Measurements from ENCODE around the gene AMOTL1.
"Not testable (repeated sequence)": the region's sequence is repeated elsewhere in the genome, so short reads cannot be mapped to it uniquely, and the experiment has no call there.

Gene AMOTL1

DNA sequence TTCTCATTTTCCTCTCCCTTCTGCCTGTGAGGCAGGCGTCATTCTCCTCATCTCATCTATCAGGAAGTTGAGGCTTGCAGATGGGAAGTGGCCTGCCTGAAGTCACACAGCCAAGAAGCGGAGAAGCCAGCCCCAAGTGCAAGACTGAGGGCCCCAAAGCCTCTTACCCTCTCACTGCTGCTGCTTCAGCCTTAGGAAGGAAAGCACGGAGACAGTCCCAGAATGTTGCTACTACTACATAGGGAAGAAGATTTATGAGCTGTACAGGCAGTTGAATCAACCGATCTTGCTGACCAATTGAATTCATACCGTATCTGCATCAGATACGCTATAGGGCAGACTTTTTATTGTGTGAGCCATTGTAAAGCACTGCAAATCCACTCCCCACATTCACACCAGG is 116.2 kb downstream of the AMOTL1 start:
- DNase-seq: no peak

DNA sequence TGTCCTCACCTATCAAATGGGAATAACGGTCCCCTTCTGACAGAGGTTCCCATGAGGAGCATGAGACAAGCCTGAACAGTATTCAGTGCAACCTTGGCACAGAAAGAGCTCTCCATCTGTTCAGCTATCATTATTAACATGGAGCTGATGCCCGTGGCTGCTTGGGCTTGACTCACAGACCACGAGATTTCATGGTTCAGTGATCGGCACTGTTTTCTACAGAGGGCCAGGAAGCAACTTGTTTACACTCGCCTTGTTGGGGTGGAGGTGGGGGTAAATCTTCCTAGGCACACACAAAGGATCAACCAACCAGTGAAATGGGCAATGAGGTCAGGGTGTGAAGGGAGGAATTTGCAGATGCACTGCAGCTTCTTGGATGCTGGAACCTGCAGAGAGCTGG is 117.0 kb downstream of the AMOTL1 start:
- no peak for DNase-seq

DNA sequence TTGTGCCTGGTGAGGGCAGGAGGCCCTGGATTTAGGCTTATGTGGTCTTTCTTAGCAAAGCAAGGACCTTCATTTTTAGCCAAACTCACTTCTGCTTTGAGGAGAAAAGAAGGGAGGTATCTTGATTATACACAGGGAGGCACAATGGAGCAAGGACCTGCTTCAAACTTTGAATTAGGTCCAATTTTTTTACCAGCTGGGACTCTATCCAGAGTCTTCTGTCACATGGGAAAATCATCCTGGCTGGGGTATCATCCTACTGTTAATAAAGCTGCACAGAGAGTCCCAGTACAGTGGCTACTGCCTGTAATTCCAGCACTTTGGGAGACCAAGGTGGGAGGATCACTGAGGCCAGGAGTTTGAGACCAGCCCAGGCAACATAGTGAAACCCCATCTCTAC is 117.4 kb downstream of the AMOTL1 start:
- no peak for DNase-seq

GRCh38 chr11:94888204-94888603 is 120.0 kb downstream of the AMOTL1 start:
- no peak for DNase-seq

DNA sequence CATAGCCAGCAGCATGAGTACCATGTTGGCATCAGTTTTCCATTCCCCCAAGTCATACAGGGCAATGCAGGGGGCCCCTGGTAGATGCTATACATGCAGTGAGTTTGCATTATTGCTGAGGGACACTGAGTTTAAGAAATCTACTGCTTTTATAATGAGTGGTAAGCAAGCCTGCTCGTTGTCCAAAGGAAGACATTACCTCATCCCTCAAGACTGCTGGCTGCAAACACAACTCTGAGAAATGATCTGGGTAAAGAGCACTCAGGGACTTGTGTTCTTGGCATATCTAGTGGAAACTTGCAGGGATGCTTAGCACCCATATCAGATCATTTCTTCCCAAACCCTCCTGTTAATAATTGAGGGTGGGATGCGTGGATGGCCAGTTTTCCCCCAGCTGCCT is 127.3 kb downstream of the AMOTL1 start:
- no peak for DNase-seq

DNA sequence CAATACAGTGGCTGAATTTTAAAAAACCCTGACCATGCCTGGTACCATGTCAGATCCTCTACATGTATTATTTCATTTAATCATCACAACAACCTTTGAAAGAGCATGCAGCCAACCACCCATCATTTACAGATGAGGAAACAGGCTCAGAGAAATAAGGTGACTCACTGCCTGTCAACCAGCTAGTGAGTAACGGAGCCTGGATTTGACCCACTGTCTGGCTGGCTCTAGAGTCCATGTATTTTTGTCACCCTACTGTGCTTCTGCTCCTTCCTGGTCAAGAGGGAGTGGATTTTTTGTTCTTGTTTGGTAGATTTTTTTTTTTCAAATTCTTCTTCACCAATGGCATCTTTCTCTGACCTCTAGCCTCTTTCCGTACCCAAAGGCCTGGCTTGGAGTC is 127.8 kb downstream of the AMOTL1 start:
- DNase-seq: no peak

- DNase-seq: no peak
Observed at GRCh38 chr11:94897330-94897768, 129.2 kb downstream of the AMOTL1 start.

- no peak for DNase-seq
Observed at GRCh38 chr11:94907226-94907625, 139.1 kb downstream of the AMOTL1 start.

DNA sequence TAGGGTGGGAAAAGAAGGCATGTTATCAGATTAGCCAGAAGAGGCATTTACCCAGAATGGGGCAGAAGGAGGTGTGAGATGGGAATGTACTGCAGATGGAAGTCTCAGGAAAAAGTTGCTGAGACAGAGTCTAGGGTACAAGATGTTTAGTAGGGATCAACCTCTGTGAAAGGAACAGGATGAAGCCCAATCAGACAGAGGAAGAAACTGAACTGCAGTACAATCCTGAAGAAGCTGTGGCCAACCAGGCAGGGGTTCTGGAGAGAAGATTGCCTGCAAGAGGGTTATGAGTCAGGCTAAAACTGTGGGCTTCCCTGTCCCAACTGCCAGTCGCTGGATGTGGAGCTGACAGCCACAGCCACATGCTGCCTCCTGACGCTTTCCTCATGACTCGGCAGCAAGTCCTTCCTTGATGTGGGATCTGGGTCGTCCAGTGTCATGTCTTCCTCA is 141.2 kb downstream of the AMOTL1 start:
- no peak for DNase-seq

DNA sequence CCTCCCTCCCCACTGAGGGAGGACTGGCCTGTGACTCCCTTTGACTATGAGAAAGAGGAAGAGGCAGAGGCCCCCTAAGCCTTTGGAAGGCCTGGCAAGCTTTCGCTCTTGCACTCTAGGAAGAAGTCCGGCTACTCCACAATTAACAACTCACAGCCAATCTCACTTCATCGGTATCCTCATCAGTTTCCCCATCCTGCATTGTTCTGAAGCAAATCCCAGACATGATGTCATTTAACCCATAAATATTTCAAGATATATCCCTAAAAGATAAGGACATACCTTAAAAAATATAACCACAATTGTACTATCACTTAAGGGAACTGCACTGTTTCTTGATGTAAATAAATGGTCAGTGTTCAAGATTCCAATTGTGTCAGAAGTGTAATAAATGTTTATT is 142.1 kb downstream of the AMOTL1 start:
- no peak for DNase-seq

DNA sequence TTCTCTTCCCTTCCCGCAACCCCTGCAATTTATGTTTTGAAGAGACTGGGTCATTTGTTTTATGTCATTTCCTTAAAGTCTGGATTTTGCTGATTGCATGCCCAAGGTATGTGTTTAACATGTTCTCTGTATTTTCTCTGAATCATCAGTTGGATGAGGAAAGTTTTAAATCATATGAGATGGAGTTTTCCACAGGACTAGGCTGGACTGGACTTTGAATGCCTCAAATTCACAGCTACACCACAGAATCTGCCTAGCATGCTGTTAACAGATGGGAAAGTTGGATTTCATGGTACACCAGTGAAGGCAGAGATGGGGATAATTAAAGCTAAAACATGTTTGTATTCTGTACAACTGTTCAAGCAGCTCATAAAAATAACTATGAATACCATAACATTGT is 142.6 kb downstream of the AMOTL1 start:
- no peak for DNase-seq

DNA sequence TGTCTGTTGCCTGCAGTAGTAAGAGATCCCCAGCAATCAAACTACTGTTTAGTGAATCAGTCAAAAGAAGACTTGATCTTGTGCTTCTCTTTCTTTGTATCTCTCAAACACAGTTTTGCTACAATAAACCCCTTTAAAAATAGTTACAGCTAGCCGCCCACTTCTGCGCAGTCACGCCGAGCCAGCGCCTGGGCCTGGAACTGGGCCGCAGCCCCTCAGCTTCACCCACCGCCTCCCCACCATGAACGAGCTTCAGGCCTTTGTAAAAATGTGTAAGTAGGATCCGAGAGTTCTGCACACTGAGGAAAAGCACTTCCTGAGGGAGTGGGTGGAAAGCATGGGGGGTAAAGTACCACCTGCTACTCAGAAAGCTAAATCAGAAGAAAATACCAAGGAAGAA is 144.7 kb downstream of the AMOTL1 start:
- no peak for DNase-seq

- DNase-seq: not testable (repeated sequence)
Observed at GRCh38 chr11:94913718-94914394, 145.7 kb downstream of the AMOTL1 start.

DNA sequence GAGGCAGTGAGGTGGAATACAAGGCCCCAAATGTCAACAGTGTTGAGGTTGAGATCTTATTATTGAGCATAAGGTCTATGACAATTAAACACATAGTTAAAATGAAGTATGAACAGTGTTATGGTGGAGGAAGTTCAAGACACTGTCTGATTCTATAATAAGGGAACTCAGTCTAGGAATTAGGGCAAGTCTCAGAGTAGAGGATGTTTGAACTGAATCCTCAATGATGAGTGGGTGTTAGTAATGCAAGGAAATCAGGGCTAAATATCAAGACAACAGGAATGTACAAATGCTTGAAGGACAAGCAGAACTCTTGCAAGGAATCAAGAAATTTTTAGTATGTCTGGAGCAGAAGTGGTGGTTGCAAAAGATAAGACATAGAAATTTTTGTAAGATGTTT is 152.2 kb downstream of the AMOTL1 start:
- no peak for DNase-seq

GRCh38 chr11:94922321-94923003 is 154.3 kb downstream of the AMOTL1 start:
- DNase-seq: no peak

- DNase-seq: no peak
Observed at GRCh38 chr11:94923004-94923334, 154.8 kb downstream of the AMOTL1 start.

DNA sequence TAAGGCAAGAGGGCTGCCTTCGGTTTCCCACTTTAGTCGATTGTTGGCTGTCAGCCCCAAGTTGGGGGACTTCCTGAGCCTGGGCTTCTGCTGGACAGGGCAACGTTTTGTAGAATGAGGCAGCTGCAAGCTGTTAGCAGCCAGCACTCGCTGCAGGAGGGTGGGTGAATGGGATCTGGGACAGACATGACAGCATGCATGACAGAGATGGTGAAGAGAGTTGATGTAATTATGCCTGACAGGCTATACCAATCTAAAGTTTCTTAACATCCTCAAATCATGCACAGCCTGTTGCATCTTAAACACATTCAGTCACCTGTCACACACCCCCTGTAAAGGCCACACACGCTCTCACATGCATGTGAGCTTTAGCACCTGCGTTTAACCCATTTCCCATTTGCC is 156.0 kb downstream of the AMOTL1 start:
- no peak for DNase-seq

GRCh38 chr11:94924612-94925011 is 156.5 kb downstream of the AMOTL1 start:
- DNase-seq: no peak

DNA sequence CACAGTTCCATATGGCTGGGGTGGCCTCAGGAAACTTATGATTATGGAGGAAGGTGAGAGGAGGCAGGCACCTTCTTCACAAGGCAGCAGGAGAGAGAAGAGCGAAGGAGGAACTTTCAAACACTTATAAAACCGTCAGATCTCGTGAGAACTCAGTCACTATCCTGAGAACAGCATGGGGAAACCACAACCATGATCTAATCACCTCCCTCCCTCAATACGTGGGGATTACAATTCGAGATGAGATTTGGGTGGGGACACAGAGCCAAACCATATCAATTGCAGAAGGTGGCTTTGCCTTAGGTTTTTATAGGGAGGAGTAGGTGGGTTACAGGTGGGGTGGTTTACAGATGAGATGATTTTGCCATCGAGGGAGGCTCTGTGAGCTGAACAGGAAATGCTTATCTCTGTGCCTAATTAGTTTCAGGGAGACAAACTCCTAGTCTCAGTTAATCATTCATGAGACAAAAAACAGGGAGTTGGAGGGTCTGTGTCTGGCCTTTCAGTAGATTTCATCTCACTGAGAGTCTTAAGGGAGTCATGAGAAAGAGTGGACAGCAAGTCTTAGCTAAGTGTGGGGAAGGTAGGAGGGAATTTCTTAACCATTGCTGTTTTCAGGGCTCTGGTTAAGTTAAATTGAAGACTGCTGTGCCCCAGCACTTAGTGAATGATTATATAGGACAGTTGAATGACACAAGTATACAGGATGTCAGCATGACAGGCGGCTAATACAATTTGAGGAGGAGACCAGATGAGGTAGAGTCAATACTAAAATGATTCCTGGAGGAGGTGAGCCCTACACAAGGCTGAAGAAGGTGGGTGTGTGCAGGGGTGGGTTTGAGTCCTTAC is 157.5 kb downstream of the AMOTL1 start:
- DNase-seq: no peak

GRCh38 chr11:94926271-94926625 is 158.1 kb downstream of the AMOTL1 start:
- no peak for DNase-seq

All from effector CD8-positive, alpha-beta T cell (primary cell).